ENCODE measurements around the gene PHKB.

DNA sequence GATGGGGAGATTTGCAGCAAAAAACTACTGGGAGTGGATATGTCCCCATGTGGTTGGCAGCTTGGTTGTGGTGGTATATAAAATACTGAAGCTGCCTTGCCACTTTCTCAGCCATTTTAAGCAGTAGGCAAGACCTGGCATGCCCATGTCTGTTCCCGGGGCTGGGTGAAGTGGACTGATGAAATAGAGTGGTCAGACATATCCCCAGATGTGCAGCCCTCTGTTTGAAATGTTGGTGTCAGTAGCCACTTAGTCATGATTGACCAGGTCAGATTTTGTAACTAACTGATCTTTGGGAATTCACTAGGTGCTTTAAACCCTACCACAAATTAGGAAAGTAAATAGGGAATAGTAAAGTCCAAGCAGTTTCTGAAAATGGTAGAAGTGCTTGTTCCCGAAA lies 151.6 kb downstream of the PHKB start:
- TF ChIP-seq, protein P1, sequence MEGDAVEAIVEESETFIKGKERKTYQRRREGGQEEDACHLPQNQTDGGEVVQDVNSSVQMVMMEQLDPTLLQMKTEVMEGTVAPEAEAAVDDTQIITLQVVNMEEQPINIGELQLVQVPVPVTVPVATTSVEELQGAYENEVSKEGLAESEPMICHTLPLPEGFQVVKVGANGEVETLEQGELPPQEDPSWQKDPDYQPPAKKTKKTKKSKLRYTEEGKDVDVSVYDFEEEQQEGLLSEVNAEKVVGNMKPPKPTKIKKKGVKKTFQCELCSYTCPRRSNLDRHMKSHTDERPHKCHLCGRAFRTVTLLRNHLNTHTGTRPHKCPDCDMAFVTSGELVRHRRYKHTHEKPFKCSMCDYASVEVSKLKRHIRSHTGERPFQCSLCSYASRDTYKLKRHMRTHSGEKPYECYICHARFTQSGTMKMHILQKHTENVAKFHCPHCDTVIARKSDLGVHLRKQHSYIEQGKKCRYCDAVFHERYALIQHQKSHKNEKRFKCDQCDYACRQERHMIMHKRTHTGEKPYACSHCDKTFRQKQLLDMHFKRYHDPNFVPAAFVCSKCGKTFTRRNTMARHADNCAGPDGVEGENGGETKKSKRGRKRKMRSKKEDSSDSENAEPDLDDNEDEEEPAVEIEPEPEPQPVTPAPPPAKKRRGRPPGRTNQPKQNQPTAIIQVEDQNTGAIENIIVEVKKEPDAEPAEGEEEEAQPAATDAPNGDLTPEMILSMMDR (IDR thresholded peaks at IDR 0.05): no peak
- TF ChIP-seq EZH2 (IDR thresholded peaks at IDR 0.05; ENCODE audit: borderline replicate concordance, insufficient read depth, low read depth, low read length, poor library complexity, severe bottlenecking): no peak

Data from B cell (primary cell).